ENCODE data around the gene CCDC57. TPM values are rescaled to one million over a fixed set of nuclear protein-coding genes. Genes with fewer than 3 reads are reported as not detected.

CCDC57 gene
- polyA plus RNA-seq, 4 donors = 33.4 to 79.9 (median 43.5) TPM

- no peak for DNase-seq (ENCODE audit: low read depth in 4 of 4, low spot score in 3 of 4)
Measured at GRCh38 chr17:82056729-82057621, 155.7 kb downstream of the CCDC57 start.

GRCh38 chr17:82055965-82056728 lies 156.5 kb downstream of the CCDC57 start:
- no peak for DNase-seq (ENCODE audit: low read depth in 4 of 4, low spot score in 3 of 4)

GRCh38 chr17:82055023-82055964 lies 157.3 kb downstream of the CCDC57 start:
- no peak for DNase-seq (ENCODE audit: low read depth in 4 of 4, low spot score in 3 of 4)

GRCh38 chr17:82054351-82055022 lies 158.2 kb downstream of the CCDC57 start:
- DNase-seq (ENCODE audit: low read depth in 4 of 4, low spot score in 3 of 4) = no peak

DNA sequence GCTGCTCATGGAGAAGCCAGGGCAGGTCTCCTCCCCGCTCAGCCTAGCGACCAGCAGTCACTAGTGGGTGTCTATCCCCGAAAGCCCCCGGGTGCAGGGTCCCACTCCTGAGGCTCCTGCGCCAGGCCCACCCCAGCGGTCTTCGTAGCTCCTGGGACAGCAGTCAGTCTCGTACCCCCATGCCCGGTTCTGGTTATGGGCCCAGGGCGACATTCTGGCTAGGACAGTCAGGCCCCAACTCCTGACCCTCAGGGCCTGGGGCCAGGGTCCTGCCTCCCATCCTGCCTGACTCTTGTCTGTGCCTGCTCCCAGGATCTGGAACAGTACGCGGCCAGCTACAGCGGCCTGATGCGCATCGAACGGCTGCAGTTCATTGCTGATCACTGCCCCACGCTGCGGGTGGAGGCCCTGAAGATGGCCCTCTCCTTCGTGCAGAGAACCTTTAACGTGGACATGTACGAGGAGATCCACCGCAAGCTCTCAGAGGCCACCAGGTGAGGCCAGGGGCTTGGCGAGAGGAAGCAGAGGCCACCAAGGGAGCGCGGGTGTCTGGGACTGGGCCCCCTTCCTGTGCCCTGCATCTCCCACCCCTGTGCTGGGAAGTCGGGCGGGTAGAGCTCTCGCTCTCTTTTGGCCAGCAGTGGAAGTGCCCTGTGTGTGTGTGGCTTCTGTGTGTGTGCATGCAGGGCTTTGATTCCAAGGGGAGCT lies 158.9 kb downstream of the CCDC57 start:
- no peak for DNase-seq (ENCODE audit: low read depth in 4 of 4, low spot score in 3 of 4)

- no peak for DNase-seq (ENCODE audit: low read depth in 4 of 4, low spot score in 3 of 4)
Measured at GRCh38 chr17:82053130-82053529, 159.5 kb downstream of the CCDC57 start.

GRCh38 chr17:82052638-82053059 lies 160.0 kb downstream of the CCDC57 start:
- no peak for DNase-seq (ENCODE audit: low read depth in 4 of 4, low spot score in 3 of 4)

DNA sequence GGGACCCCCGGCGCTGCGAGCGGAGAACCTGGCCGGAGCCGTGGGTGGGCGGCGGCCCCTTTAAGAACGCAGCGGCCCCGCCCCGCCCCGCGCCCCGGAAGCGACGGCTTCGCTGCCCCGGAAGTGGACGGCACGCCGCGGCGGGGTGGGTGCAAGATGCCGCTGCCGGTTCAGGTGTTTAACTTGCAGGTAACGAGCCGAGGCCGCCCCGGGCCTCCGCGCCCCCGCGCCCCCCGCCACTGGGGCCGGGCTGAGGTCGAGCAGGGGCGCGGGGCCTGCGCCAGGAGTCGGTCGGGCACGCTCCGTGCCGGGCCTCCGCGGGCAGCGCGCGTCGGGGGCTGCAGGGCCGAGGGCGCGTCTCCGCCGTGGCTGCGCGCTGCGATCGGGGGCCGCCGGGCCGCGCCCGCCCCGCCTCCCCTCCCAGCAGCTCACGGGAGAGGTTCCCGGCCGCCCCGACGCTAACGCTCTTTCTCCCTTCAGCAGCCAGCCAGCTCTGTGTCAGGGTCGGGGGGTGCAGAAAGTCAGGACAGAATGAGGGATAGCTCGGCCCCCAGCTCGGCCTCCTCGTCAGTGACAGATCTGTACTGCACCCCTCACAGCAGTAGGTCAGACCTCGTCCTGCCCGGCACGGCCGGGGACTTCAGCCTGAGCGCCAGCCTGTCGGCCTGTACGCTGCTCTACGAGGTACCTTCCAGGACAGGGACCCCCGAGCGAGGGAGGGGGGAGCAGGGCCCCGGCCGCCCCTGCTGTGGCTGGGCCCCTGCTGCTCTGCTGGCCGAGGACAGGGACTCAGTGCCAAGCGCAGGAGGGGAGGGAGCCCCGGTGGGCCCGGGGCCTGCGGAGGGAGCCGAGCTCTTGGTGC lies 160.6 kb downstream of the CCDC57 start, which contains the start of the genes GPS1 and RFNG:
Gene GPS1 (plus strand): TSS at position 123 of the 862 bp plus-strand sequence. CDS start 34 bp downstream, at position 157.
Gene RFNG (minus strand): TSS at position 36 of the 862 bp plus-strand sequence. CDS start 45 bp downstream, outside the sequence.
- DNase-seq (ENCODE audit: low read depth in 4 of 4, low spot score in 3 of 4) = no peak

Other genes with a start within 250 kb of the CCDC57 start
- gene ASPSCR1, start 235.2 kb downstream of the CCDC57 start, polyA plus RNA-seq (ENCODE audit: insufficient read length in 4 of 4) = 10 to 100 TPM; 19.5 to 39.0 (median 23.1) TPM
- gene CENPX, start 190.0 kb downstream of the CCDC57 start, polyA plus RNA-seq (ENCODE audit: insufficient read length in 4 of 4) = 10 to 100 TPM; 32.0 to 50.3 (median 34.4) TPM
- 10 to 100 TPM in 3 of 4 donors, 1 to 10 TPM in 1; 9.7 to 18.1 (median 12.1) TPM for gene LRRC45, start 189.5 kb downstream of the CCDC57 start, polyA plus RNA-seq (ENCODE audit: insufficient read length in 4 of 4)
- gene RAC3, start 181.2 kb downstream of the CCDC57 start, polyA plus RNA-seq (ENCODE audit: insufficient read length in 4 of 4) = 10 to 100 TPM; 10.2 to 14.1 (median 12.1) TPM
- gene DCXR, start 175.1 kb downstream of the CCDC57 start, polyA plus RNA-seq (ENCODE audit: insufficient read length in 4 of 4) = 10 to 100 TPM; 35.6 to 91.2 (median 78.5) TPM
- gene RFNG, start 161.0 kb downstream of the CCDC57 start, polyA plus RNA-seq (ENCODE audit: insufficient read length in 4 of 4) = 10 to 100 TPM; 36.9 to 61.9 (median 40.6) TPM
- gene GPS1, start 160.9 kb downstream of the CCDC57 start, polyA plus RNA-seq (ENCODE audit: insufficient read length in 4 of 4) = 100 to 1,000 TPM in 2 of 4 donors, 10 to 100 TPM in 2; 70.7 to 141 (median 101) TPM
- gene DUS1L, start 147.0 kb downstream of the CCDC57 start, polyA plus RNA-seq (ENCODE audit: insufficient read length in 4 of 4) = 100 to 1,000 TPM in 1 of 4 donors, 10 to 100 TPM in 3; 52.7 to 105 (median 69.9) TPM
- 10 to 100 TPM; 30.3 to 56.9 (median 38.0) TPM for gene FASN, start 114.6 kb downstream of the CCDC57 start, polyA plus RNA-seq (ENCODE audit: insufficient read length in 4 of 4)
- 10 to 100 TPM in 3 of 4 donors, 1 to 10 TPM in 1; 6.6 to 16.3 (median 13.0) TPM for gene SLC16A3, start 16.2 kb upstream of the CCDC57 start, polyA plus RNA-seq (ENCODE audit: insufficient read length in 4 of 4)
- gene CSNK1D, start 60.9 kb upstream of the CCDC57 start, polyA plus RNA-seq (ENCODE audit: insufficient read length in 4 of 4) = 100 to 1,000 TPM in 3 of 4 donors, 10 to 100 TPM in 1; 88.6 to 125 (median 117) TPM
- gene CD7, start 104.8 kb upstream of the CCDC57 start, polyA plus RNA-seq (ENCODE audit: insufficient read length in 4 of 4) = 1 to 10 TPM in 1 of 4 donors, under 1 TPM in 3; 0.14 to 1.7 (median 0.51) TPM
- gene SECTM1, start 120.9 kb upstream of the CCDC57 start, polyA plus RNA-seq (ENCODE audit: insufficient read length in 4 of 4) = 10 to 100 TPM in 1 of 4 donors, 1 to 10 TPM in 3; 1.3 to 13.6 (median 1.9) TPM
- under 1 TPM in 1 of 4 donors, not detected in 3; 0.09 TPM for gene TEX19, start 146.4 kb upstream of the CCDC57 start, polyA plus RNA-seq (ENCODE audit: insufficient read length in 4 of 4)
- 1 to 10 TPM in 1 of 4 donors, under 1 TPM in 3; 0.19 to 1.2 (median 0.25) TPM for gene UTS2R, start 158.9 kb upstream of the CCDC57 start, polyA plus RNA-seq (ENCODE audit: insufficient read length in 4 of 4)
- 10 to 100 TPM; 30.4 to 61.7 (median 36.4) TPM for gene HEXD, start 205.5 kb upstream of the CCDC57 start, polyA plus RNA-seq (ENCODE audit: insufficient read length in 4 of 4)
- gene OGFOD3, start 205.7 kb upstream of the CCDC57 start, polyA plus RNA-seq (ENCODE audit: insufficient read length in 4 of 4) = 10 to 100 TPM; 19.7 to 28.4 (median 25.0) TPM
- gene CYBC1, start 237.9 kb upstream of the CCDC57 start, polyA plus RNA-seq (ENCODE audit: insufficient read length in 4 of 4) = 10 to 100 TPM; 44.8 to 63.0 (median 50.0) TPM
- 10 to 100 TPM; 69.5 to 94.6 (median 89.7) TPM for gene NARF, start 245.9 kb upstream of the CCDC57 start, polyA plus RNA-seq (ENCODE audit: insufficient read length in 4 of 4)

Data from left renal pelvis (tissue), 4 donors.